HFF-Myc (cell line): Measurements from ENCODE around the gene KLHL35.

Experiments used
- DNase-seq: peaks from one replicate; pipeline ENCODE4 v3.0.0-alpha.2; 2011; ENCODE audit warnings: low read depth; ENCODE audit errors: extremely low read depth
- H3K4me3 ChIP-seq: replicated peaks from 2 replicates; pipeline ENCODE4 v1.5.1; 2011; ENCODE audit warnings: low read depth, mild to moderate bottlenecking, control low read depth, low read length
- TF ChIP-seq, protein P1 (sequence below): IDR thresholded peaks from 2 replicates; pipeline ENCODE4 v1.5.1; 2012; ENCODE audit warnings: mild to moderate bottlenecking, low read depth, low read length, control low read depth; ENCODE audit errors: missing control alignments

Gene KLHL35

DNA sequence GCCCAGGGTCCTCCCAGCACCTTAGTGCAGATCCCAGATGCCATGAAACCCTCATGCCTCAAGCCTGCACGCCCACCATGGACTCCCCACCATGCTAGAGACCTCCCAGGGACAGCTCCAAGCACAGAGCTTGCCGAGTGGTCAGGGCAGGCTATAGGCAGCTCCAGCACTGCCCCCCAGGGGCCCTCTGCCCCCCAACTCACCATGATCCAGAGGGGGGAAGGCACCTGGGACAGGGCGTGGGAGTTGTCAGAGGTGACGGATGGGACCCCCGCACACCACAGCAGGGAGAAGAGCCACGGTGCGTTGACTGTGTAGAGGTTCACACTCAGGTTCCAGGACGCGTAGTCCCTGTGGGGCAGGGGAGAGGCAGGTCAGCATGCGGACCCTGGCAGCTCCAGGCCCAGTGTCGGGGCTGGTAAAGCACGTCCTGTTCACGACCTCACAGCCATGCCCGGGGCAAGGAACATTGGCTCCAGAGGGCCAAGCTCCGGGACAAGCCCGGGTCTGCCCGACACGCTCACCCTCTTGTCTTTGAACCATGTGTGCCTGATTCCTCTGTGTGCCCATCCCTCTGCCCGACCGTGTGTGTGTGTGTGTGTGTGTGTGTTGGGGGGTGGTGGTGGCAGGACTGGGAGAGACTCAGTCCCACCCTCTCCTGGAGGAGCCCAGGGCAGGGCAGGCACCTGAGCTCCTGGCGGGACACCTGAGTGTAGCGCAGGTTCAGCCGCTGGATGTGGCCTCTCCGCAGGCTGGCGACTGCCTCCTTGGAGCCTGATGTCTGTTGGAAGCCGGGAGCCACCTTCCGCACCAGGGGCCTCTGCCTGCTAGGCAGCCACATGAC, 8.2 kb upstream of the KLHL35 start:
- DNase-seq, result no peak
- no peak overlapping the region for H3K4me3 ChIP-seq
- TF ChIP-seq, protein P1, sequence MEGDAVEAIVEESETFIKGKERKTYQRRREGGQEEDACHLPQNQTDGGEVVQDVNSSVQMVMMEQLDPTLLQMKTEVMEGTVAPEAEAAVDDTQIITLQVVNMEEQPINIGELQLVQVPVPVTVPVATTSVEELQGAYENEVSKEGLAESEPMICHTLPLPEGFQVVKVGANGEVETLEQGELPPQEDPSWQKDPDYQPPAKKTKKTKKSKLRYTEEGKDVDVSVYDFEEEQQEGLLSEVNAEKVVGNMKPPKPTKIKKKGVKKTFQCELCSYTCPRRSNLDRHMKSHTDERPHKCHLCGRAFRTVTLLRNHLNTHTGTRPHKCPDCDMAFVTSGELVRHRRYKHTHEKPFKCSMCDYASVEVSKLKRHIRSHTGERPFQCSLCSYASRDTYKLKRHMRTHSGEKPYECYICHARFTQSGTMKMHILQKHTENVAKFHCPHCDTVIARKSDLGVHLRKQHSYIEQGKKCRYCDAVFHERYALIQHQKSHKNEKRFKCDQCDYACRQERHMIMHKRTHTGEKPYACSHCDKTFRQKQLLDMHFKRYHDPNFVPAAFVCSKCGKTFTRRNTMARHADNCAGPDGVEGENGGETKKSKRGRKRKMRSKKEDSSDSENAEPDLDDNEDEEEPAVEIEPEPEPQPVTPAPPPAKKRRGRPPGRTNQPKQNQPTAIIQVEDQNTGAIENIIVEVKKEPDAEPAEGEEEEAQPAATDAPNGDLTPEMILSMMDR, result no peak

DNA sequence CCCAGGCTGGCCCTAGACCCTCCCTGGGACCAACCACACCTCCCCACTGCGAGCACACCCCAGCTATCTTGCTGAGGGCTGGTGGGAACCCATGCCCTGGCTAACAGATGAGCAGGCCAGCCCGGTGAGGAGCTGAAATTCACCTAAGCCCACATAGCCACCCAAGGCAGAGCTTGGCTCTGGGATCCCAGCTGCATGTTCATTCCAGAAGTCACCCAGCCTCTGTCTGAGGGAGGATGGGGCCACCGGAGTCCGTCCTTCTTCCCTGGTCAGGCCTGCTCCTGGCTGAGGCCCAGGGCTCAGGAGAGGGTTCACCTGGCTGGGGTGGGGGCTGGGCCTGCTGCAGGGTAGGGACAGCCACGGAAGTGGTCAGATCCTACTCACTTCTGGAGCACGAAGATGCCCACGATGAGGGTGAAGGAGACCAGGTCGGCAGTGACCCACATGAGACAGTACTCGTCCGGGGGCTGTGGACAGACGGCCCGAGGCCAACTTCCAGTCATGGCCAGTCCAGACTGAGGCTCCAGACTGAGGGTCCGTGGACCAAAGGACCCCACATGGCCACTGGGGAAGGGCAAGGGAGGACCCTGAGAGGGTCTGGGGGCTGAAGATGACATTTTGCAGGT, 6.6 kb upstream of the KLHL35 start:
- TF ChIP-seq, protein P1, result no peak
- no peak for DNase-seq

DNA sequence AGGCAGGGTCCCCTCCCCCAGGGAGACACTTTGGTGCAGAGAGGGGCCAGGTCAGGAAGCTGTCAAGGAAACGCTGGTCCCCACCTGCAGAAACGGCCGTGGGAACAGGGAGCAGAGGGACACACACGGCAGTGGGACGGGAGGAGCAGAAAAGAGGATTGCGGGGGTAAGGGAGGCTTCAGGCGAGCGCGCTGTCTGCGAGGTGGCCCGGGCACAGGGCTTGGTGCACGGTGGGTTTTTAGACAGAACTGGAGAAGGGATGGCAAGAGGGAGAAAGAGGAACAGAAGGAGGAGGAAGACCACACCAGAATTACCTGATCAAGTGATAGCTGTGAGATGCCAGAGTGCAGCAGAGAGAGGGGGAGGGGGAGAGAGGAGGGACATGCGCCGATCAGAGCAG, 6.0 kb upstream of the KLHL35 start:
- TF ChIP-seq, protein P1, result no peak
- DNase-seq, result no peak
- H3K4me3 ChIP-seq, result no peak overlapping the region

More for the DNA sequence above, 6.6 kb upstream of the KLHL35 start:
- no peak overlapping the region for H3K4me3 ChIP-seq

DNA sequence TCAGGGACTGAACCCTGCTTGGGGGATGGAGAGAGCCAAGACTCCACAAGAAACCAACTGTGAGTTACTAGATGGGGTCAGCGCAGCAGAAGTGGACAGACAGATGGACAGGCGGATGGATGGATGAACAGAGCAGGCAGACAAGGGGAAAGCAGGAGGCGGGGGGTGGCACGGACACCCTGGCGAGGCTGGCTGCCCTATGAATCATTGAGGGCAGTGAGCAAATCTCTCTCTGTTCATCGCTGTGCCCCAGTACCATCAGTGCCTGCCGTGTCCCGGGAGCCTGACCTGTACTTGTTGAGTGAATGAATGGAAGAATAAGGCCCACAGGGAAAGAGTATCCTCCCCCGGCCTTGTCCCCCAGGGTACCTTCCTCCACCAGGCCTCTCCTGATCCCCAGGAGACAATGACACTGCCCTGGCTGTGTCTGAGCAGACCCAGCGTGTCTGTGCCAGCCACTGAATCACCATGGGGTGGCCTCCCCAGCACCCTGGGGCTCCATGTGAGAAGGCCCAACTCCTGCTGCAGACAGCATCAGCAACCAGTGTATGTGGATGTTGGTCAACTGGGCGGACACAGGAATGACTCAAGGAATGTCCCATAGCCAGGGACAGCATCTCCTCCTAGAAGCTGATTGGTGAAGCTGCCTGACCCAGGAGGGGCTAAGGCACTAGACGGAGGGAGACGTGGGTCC, 5.1 kb upstream of the KLHL35 start:
- DNase-seq, result no peak
- TF ChIP-seq, protein P1, result no peak
- no peak overlapping the region for H3K4me3 ChIP-seq

DNA sequence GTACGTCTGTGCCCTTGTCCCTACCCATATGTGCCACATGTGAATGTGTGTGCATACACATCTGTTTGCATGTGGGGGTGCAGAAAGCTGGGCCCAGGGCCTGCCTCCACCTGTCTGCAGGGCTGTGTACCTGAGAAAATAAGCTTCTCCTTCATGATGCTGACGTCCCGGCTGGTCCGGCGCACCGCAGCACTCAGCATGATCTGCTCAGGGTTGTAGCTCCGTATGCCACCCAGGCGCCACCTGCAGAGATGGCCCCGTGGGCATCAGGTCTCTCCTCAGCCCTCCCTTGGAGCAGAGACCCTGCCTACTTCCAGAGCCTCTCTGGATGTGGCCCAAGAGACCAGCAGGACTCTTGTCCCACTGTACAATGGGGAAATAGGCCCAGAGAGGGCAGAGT, 3.8 kb upstream of the KLHL35 start:
- DNase-seq, result no peak
- no peak overlapping the region for H3K4me3 ChIP-seq
- TF ChIP-seq, protein P1, result no peak

DNA sequence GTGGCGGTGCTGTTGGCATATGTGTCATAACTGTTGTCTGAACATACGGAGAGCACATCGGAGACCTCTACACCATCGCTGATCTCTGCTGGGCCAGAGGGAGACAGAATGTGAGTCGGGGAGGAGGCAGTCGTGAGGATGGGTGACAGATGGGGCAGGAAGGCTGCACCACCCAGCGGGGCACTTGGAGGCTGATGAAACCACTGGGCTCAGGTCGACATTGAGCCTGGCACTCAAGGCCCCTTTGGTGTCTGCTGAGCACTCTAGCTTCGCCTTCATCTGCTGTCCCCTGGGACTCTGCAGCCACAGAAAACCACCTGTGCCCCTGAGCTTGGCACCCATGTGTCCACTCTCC, 2.5 kb upstream of the KLHL35 start:
- no peak for DNase-seq
- no peak overlapping the region for H3K4me3 ChIP-seq
- TF ChIP-seq, protein P1, result no peak
